HG03342 (cell line): ENCODE measurements around the gene EME2.

Experiments used
- ATAC-seq: cut with Tn5 transposase; IDR thresholded peaks from one replicate; pipeline ENCODE4 v1.9.1; 2021; ENCODE audit warnings: mild to moderate bottlenecking, moderate library complexity; ENCODE audit not compliant: unreplicated experiment

Gene EME2

DNA sequence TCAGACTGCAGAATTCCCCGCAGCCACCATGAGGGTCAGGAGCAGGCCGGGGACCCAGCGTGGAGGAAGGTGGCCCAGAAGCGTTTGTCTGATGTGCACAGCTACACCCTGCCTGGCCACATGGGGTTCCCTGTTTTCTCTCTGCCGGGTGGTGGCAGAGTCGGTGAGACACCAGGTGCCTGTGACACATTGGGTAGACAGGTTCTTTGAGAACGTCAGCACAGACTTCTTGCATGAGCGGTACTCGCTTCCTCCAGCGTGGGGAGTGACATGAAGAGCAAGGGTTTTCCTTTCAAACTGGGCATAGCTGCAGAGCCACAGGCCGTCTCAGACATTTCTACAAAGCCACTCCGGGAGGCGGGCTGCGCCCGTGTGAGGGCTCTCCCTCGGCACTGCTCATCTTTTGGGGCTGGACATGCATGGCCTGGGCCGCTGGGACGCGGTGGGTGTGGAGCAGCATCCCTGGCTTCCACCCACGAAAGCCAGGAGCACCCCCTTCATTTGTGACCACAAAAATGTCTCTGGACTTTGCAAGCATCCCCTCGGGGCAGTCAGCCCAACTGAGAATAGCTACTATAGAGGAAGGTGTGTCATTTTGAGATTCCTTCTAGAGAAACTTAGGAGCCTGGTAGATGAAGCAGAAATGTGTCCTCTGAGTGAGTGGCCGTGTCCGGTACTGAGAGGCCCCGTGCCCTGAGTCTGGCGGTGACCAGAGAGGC is 27.3 kb upstream of the EME2 start:
- ATAC-seq, result no peak

DNA sequence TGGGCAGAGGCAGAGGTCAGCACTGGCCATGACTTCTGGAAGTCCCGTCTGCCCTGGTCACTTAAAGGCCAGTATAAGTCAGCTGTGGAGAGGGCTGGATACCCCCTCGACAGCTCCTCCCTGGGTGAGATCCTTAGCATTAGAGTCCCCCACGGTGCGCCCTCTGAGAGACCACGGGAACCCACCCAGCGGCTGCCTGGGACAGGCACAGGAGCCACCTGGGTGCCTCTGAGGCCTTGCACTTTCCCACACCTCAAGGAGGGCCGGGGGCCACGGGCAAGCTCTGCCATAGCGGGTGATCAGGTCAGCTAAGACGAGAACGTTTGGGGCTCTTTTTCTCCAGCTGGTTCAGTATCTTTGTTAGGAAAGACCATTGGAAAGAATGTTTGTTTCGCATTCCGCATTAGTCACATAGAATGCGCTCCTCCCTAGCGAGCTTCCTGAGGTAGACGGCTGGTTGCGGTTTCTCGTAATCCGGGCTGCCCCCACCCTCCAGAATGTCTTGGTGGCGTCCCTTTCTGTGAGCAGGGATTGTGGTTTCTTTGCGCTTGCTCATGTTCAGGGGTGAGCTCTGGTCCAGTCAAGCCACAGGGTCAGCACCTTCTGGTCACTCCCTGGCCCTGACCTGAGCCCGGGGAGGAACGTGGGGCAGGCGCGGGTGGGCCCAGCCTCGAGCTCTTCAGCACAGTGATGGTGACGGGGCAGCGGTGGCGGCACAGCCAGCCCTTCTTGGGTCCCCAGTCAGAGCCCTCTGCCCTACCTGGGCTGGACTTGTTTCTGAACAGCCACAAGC is 26.5 kb upstream of the EME2 start:
- no peak for ATAC-seq

DNA sequence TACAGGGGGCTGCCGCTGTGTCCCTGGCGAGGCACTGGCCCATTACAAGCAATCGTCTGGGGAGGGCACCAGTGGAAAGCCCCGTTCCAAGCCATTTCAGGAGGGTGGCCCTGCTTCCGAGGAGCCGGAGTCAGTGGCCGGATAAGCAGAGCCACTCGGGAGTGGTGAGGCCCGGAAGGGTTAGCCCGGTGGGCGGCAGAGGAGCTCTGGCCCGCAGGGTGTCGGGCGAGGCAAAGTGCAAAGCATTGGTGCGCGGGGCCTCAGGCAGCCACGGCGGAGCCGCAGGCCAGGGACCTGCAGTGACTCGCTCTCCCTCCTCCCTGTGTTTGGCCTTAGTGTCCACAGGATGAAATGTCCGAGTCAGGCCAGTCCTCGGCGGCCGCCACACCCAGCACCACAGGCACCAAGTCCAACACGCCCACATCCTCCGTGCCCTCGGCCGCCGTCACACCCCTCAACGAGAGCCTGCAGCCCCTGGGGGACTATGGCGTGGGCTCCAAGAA is 25.9 kb upstream of the EME2 start:
- no peak for ATAC-seq

DNA sequence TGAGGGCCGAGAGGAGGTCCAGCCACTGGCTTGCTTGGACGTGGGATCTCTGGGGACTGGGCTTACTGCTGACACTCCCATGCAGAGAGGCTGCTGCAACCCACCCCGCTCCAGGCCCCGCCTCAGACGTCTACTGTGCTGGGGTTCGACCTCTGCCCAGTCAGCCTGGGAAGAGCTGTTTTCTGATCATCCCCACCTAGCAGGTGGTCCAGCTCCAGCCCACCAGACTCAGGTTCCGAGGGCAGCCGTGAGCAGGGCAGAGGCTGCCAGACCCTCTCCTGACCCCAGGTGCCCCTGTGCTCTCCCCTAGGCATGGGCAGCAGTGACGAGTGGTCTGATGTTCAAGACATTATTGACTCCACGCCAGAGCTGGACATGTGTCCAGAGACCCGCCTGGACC is 24.7 kb upstream of the EME2 start:
- no peak for ATAC-seq

DNA sequence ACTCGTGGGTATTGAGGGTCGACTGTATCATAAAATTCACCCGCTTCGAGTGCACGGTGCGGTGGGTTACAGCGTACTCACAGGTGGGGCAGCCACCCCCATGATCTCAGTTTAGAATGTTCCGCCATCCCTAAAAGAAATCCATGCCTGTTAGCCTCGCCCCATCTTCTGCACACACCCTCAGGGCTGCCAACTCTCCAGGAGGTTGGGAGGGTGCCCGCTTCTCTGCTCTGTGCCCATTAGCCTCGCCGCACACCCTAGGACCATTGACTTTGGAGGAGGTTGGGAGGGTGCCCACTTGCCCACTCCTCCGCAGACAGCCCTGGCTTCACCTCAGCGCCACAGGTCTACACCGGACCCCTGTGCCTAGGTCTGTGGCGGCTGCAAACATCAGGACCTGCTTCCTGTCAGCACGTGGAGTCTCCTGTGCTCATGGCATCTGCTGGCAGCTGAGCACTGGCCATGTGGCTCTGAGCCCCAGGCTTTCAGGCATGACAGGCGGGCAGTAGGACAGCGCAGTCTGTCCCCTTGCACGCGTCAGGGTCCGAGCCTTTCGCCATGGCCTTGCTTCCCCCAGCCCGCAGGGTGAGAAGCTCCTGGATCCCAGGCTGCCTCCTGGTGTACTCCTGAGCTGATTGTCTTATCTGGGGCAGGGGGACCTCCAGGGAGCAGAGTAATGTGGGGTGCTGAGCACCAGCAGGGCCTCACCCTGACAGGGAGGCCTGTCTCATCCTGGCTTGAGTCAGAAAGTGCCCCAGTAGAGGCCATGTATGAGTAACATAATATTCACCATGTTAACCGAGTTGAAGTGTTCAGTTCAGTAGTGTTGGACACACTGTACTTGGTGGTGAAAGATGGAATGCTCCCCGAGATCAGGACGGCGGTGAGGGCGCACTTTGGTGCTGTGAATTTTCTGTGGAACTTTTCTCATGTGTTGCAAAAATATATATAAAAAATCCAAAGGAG is 23.2 kb upstream of the EME2 start:
- no peak for ATAC-seq

DNA sequence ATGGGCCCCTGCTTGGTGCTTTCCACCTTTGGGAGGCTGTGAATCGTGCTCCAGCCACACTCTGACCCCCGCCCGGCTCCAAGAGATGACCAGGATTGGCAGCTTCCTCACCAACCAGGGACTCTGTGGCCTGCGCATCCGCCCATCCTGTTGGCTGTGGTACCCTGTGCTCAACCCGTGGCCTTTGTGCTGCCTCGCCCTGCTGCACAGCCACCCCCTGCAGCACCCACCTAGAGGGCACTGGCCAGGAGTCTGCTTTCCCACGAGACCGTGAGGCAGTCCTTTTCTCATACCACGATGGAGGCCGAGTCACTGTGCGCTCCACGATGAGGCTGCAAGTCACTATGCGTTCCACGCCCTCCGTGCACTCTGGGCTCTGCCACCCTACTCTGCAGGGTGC is 20.7 kb upstream of the EME2 start:
- ATAC-seq, result no peak

DNA sequence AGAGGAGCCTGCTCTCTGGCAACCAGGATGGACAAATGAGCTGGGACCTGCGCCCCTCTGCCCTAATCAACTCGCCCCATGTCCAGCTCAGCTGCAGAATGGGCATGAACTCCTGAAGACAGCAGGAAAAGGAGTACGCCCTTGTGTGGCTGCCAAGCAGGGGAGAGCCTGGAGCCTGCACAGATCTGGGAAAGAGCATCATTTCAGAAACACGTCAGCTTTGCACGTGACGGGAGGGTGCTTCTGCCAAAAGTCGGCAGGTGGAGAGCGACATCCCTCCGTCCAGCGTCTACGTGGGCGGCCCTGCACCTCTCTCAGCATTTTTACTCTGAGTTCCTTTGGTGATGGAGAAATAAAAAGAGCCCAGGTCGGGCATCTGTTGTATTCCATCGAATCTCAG is 19.8 kb upstream of the EME2 start:
- no peak for ATAC-seq

DNA sequence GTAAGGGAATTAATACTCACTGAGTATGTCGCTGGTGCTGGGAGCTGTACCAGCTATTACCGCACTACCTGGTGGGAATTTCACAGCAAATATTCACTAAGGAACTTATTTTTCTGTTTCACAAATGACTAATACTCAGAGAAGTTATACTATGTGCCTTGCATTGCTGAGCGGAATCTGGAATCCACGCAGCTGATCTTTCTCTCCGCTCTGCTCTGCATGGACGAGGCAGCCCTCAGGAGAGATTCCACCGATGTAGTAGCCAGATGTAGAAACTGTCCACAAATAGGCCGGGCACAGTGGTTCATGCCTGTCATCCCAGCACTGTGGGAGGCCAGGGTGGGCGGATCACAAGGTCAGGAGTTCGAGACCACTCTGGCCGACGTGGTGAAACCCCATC is 18.4 kb upstream of the EME2 start:
- no peak for ATAC-seq

DNA sequence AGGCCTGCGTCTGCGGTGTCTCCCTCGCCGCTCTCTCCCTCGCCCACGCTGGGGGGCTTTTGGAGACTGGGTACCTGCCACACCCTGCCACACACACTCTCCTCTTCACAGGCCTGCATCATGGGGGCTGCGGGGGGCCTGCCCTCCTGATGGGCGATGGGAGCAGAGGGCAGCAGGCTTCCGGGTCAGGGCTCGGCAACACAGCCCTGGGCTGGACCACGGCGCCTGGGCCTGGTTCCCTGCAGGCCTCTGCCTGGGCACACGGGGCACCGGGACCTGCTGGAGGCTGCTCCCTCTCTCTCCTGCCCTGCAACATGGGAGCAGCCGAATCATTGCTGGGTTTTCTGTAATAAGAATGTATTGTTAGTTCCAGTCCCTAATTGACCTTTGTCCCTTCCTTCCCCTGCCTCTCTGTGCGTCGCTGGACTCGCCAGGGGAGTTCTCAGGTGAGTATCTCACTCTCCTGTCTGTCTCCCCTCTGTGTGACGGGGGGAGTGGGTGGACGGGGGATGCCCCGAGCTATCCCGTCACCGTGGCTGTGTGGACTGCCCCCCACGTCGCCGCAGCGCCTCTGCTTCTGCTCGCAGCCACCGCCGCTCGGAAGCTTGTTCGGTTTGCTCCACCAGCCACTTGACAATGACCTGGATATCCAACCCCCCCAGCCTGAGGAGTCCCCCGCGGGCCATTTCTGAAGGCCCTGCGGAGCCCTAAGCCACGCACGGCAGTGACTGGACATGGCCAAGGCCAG is 14.7 kb upstream of the EME2 start:
- ATAC-seq, result no peak

DNA sequence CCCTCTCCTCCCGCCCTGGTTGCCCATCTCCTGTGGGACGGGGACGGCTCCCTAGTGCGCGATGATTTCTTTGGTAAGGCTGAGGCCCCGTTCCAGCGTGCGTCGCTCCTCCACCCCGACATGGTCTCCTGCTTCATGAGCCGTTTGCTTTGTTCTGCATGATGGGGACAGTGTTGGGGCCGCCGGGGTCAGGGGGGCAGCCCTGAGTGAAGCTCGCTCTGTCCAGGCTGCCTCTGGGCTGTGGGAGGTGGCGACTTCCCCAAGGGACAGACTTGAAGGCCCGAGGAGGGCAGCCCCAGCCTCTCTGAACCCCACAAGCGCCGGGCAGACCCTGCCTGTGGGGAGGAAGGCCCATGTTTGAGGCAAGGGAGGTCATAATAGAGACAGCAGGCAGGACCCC is 13.7 kb upstream of the EME2 start:
- no peak for ATAC-seq

DNA sequence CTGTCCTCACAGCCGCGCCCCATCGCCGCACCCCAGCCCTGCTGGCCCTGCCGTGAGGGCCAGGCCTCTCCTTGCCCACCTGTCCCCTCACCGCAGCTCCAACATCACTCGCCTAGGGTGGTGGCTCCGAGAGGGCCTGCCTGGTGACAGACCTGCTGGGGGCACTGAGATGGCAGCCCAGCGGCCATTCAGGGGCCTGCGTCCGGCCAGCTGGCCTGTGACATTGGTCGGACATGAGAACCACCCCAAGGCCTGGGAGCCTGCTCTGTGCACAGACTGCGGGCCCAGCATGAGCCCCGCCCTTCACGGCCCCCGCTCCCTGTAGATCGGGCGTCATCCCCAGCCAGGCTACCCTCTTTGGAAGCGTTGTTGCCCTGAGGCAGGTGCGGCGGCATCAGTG is 13.1 kb upstream of the EME2 start:
- no peak for ATAC-seq

DNA sequence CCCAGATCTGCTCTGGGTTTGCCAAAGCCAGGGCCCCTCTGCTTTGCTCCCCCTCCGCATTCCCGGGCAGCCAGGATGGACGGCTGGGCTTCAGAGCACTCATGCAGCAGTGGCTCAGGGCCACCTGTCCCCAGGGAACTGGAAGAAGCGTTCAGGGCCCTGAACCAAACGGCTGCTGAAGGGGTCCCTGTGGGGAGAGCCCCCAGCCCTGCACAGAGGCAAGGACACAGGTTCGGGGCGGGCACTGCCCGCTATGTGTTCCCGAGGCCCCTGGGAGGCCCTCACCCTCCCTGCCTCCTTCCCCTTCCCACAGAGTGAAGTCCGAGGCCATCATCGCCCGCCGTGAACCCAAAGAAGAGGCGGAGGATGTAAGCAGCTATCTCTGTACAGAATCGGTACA is 11.7 kb upstream of the EME2 start:
- no peak for ATAC-seq

DNA sequence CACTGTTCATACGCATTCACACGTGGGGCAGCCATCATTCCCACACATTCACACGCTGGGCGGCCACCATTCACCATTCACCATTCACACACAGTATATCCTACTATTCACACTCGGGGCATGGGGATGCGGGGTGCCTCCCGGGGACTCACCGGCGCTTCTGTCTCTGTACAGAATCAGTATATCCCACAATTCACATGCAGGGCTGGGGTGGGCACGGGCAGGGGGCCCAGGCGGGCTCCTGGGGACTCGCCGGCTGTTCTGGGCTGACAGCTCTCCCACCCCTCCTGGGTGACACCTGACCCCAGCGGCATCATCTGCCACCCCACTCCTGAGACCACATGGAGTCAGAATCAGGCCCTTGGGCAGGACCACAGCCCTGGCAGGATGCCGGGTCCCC is 10.9 kb upstream of the EME2 start:
- ATAC-seq, result no peak

DNA sequence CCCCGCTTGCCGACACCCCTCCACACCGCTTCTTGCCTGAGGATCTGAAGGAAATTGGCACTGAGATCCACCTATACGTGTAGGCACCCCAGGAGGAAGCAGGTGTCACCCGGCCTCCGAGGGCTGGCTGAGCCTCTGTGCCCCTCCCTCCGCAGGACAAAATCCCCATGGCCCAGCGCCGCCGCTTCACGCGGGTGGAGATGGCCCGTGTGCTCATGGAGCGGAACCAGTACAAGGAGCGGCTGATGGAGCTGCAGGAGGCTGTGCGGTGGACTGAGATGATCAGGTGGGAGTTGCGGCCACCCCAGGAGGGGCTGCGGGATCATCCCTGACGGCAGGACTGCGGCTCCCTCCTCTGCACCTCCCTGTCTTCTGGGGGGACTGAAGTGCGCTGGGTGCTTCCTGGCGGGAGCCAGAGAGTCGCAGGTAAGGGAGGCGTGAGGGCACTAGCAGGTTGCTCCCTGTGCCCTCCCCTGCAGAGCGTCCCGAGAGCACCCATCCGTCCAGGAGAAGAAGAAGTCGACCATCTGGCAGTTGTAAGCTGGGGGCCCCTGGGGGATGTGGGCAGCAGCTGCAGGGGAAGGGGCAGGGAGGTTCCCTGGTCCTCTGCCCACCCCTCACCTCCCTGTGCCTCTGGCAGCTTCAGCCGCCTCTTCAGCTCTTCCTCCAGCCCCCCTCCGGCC is 10.3 kb upstream of the EME2 start:
- no peak for ATAC-seq

DNA sequence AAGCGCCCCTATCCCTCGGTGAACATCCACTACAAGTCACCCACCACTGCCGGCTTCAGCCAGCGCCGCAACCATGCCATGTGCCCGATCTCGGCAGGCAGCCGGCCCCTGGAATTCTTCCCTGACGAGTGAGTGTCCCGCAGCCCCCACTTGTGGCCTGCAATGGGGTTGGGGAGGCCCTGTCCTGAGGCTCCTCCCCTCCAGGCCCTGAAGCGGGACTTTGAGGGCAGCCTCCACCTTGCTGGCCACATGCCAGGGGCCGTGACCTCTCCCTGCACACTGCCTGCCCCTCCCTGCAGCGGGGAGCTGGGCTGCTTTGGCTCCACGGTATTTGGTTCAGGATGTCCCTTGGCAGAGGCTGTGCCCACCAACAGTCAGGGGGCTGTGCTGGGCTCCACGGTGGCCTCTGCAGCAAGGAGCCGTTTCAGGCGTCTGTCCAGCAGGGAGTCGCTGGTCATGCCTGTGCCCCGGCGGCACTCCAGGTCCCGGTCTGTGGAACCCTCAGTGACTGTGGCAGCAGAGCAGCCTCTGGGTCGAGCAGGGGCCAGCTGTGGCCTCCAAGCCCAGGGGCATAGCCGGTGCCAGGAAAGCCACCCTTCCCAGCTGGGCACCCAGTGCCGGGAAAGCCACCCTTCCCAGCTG is 9.6 kb upstream of the EME2 start:
- no peak for ATAC-seq

DNA sequence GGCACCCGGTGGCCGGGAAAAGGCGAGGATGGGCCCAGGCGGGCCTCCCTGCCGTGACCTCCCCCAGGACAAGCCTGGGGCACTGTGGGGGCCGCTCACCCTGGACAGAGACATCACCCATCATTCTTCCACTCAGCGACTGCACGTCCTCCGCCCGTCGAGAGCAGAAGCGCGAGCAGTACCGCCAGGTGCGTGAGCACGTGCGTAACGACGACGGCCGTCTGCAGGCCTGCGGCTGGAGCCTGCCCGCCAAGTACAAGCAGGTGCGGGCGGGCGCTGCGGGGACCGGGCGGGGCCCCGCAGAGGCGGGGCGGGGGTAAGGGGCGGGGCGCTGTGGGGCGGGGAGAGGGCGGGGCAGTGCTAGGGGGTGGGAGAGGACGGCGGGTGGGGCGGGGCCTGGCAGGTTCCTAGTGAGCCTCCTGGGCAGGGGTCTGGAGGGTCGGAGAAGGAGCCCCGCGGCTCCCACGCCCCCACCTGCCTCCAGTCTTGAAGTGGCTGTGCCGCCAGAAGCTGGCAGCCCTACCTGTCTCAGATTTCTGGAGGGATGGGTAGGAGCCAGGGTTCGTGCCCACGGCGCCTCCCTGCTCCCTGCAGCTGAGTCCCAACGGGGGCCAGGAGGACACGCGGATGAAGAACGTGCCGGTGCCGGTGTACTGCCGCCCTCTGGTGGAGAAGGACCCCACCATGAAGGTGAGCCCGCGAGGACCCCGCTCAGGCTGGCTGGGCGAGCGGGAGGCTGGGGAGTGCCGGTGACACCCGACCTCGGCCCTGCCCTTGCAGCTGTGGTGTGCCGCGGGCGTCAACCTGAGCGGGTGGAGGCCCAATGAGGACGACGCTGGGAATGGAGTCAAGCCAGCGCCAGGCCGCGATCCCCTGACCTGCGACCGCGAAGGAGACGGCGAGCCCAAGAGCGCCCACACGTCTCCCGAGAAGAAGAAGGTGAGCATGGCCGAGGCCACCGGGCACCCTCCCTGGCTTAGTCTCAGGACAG is 8.8 kb upstream of the EME2 start:
- no peak for ATAC-seq

DNA sequence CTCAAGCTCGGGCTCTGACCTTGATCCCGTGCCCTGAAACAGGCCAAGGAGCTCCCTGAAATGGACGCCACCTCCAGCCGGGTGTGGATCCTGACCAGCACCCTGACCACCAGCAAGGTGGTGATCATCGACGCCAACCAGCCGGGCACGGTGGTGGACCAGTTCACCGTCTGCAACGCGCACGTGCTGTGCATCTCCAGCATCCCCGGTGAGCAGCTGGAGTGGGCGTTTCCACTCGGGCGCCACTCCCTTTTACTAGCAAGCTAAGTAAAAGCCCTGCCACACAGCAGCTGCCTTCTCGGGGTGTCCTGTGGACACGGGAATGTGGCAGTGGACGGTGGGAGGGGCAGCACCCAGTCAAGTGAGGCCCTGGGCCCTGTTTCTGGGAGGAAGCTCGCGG is 7.6 kb upstream of the EME2 start:
- no peak for ATAC-seq

DNA sequence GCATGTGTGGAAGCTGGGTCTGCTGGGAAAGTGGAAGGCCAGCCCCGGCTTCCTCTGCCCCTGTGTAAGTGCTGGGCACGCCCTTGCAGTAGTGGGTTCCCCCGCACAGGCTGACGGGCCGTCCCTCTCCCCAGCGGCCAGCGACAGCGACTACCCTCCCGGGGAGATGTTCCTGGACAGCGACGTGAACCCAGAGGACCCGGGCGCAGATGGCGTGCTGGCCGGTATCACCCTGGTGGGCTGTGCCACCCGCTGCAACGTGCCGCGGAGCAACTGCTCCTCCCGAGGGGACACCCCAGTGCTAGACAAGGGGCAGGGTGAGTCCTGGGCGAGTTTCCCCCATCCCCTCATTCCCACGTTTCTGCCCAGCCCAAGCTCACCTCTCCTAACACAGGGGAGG is 6.8 kb upstream of the EME2 start:
- no peak for ATAC-seq
